Left ventricle myocardium inferior (tissue), 1 donor: ENCODE results near the gene CDK5. TPM values are rescaled to one million over a fixed set of nuclear protein-coding genes. Genes with fewer than 3 reads are reported as not detected.
"Not testable (repeated sequence)": the region's sequence is repeated elsewhere in the genome, so short reads cannot be mapped to it uniquely, and the experiment has no call there.

ENCODE experiments used
- DNase-seq: peaks from one replicate; pipeline ENCODE4 v3.0.0-alpha.2; 2020
- H3K27ac ChIP-seq: fragments of 200-600 bp; replicated peaks from 2 replicates; pipeline ENCODE4 v1.8.0; 2021
- H3K27me3 ChIP-seq: fragments of 200-600 bp; 2 replicates; pipeline ENCODE4 v1.8.0; 2021; ENCODE audit warnings: low read depth
- H3K36me3 ChIP-seq: fragments of 200-600 bp; 2 replicates; pipeline ENCODE4 v1.8.0; 2021
- H3K4me1 ChIP-seq: fragments of 200-600 bp; 2 replicates; pipeline ENCODE4 v1.8.0; 2021
- H3K4me3 ChIP-seq: fragments of 200-600 bp; 2 replicates; pipeline ENCODE4 v1.8.0; 2021; ENCODE audit warnings: mild to moderate bottlenecking, moderate library complexity
- H3K9me3 ChIP-seq: fragments of 200-600 bp; replicated peaks from 2 replicates; pipeline ENCODE4 v1.8.0; 2021
- CTCF ChIP-seq: fragments of 200-600 bp; IDR thresholded peaks from 2 replicates; pipeline ENCODE4 v1.8.0; 2021; ENCODE audit warnings: antibody characterized with exemption, mild to moderate bottlenecking, borderline replicate concordance
- intact Hi-C: fragments of 100-400 bp; cut with micrococcal nuclease; formaldehyde crosslinking; loops from one replicate; pipeline ENCODE4 v1.11.0; 2022
- total RNA-seq: library from RNA; stranded (reverse); fragmentation: NEBNext Ultra II Directional; extraction: Animal tissue kit (Norgen Biotek cat#: 25700); gene quantifications from one replicate; pipeline ENCODE4 v1.2.1, GENCODE V29; 2021
- donor health status: DM: no; HTN: yes; CAD: no; lungs with severe emphysema.

Gene CDK5
- total RNA-seq, 1 donor from 2014 or later: 9.6 TPM

DNA sequence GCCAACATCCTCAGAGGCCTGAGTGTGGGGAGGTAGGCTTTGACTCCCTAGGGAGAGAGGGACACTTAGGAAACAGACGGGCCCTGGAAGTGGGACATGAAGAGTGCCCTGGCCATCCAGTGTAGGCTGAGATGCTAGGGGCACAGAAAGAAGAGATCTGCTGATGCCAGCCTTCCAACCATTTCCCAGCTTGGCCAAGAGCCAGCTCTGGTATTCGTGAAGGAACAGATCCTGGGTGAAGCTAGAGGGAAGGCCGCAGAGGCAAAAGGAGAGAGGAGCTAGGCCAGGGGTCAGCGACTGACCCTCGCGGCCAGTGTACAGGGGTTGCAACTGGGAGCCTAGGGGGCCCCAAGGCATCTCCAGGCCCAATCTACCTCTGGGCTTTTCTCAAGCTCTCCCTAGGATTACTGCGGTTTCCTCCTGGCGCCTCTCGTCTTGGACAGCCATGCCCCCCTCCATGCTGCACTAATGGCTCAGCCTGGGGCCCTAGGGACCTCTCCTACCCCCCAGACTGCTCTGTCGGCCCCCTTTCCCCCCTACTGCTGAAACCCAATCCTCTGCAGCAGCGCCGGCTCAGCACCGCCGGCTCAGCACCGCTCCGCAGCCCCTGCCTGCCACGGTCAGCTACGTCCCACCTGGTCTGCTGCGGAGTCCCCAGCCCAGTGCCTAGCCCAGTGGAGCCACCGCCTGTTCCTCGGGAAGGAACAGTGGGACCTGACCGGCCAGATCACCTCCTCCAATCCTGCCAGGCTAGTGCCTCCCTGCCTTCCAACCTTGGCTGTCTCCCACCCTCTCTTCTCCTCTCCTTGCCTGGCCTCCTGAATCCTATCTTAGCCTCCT, 9.5 kb downstream of the CDK5 start, which contains the start of gene ASIC3:
Gene ASIC3, plus strand, starts transcription at position 556 of the 840 bp plus-strand sequence. CDS start 355 bp downstream, outside the sequence.
- Histone ChIP-seq H3K36me3 (peaks cover 15% of the 10 kb centered on the region), H3K4me3 (no peak within 1 kb of the TSS), H3K4me1 (peaks cover 10% of the 10 kb centered on the region), H3K27ac (no peak within 1 kb of the TSS), H3K9me3 (no peaks in the 10 kb centered on the region), H3K27me3 (peaks cover 8% of the 10 kb centered on the region)
- intact Hi-C loops: no loop called here
- DNase-seq: no peak
- no peak for TF ChIP-seq CTCF

DNA sequence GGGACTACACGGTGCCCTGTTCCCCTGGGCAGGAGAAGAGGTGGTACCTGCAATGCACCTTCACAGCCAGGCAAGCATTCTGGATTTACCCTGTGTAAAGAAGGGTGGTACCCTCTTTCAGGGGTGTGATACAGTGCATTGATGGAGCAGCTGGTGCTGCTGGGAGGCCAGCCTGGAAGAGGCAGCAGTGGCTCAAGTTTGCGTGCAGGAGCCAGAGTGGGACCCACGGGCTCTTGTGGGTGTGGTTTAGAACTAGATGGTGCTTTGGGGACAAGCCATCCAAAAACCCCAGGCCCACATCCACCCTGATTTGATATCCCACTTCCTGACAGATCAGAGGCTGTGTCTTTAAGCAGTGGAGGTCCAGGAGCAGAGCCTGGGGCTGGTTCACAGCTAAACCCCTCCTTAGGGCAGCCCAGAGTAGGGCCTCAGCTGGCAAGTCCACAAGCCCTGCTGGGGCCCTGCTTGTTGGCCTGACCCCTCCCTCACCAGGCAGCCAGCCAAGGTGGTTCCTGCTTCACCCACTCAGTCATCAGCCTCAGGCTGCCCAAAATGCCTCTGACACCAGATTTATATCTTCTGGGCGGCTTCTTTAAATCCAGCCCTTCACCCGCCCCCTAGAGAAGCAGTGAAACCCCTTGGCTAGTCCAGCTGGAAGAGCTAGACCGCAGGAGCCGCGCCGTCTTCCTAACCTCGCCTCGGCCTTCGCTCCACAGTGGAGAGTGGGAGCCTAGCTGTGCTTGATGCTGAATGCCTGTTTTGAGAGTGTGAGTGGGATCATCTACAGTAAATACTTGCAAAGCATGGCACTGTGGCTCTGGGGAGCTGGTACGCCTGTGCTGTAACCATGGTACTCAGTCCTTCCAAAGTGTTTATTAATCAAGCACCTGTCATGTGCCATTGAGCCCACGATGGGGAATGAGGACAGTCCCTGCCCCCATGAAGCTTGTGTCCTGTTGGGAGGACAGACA, 10.8 kb downstream of the CDK5 start:
- no peak overlapping the region for H3K4me3 ChIP-seq
- no peak overlapping the region for H3K27ac ChIP-seq
- no peaks in the 10 kb centered on the region for H3K9me3 ChIP-seq
- no peak for TF ChIP-seq CTCF
- intact Hi-C loops: no loop called here
- H3K4me1 ChIP-seq: peaks cover 10% of the 10 kb centered on the region
- H3K27me3 ChIP-seq: peaks cover 8% of the 10 kb centered on the region
- DNase-seq: no peak
- H3K36me3 ChIP-seq: peaks cover 23% of the 10 kb centered on the region

DNA sequence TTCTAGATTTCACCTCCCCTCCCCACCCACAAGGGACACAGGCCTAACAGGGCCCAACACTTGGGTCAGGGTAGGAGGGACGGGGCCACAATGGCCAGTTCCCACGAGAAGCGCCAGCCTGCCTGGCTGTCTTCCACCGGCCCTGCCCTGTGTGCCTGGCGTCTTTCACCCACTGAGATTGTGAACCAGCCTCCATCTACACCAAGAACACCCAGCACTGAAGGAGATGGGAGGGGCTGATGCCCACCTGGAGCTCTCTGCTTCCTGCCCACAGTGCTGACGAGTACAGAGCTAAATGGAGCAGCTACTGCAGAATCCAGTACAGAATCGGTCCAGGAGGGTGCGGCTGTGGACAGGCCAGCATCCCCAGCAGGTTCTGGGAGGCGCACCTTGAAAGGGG, 11.7 kb downstream of the CDK5 start:
- Histone ChIP-seq H3K36me3 (peaks cover 23% of the 10 kb centered on the region), H3K27ac (no peak overlapping the region), H3K27me3 (peaks cover 8% of the 10 kb centered on the region), H3K4me3 (no peak overlapping the region), H3K9me3 (no peaks in the 10 kb centered on the region), H3K4me1 (peaks cover 3% of the 10 kb centered on the region)
- TF ChIP-seq CTCF: no peak
- intact Hi-C loops: no loop called here
- DNase-seq: no peak

GRCh38 chr7:151045262-151045661, 12.4 kb downstream of the CDK5 start:
- no peaks in the 10 kb centered on the region for H3K9me3 ChIP-seq
- intact Hi-C loops: no loop called here
- H3K36me3 ChIP-seq: peaks cover 23% of the 10 kb centered on the region
- no peak for TF ChIP-seq CTCF
- DNase-seq: no peak
- no peak overlapping the region for H3K27ac ChIP-seq
- no peak overlapping the region for H3K4me3 ChIP-seq
- peaks cover under 1% of the 10 kb centered on the region for H3K27me3 ChIP-seq
- H3K4me1 ChIP-seq: peaks cover under 1% of the 10 kb centered on the region

DNA sequence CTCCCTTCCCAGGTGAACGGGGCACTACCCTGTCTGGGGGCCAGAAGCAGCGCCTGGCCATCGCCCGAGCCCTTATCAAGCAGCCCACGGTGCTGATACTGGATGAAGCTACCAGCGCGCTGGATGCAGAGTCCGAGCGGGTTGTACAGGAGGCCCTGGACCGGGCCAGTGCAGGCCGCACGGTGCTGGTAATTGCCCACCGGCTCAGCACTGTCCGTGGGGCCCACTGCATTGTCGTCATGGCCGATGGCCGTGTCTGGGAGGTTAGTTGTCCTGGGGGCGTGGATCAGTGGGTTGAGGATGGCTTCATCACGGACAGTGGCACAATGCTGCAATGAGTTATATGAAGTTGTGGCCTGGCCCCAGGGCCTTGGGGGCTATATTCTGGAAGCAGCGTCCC, 13.7 kb downstream of the CDK5 start:
- Histone ChIP-seq H3K4me1 (peaks cover 14% of the 10 kb centered on the region), H3K27ac (no peak overlapping the region), H3K36me3 (peaks cover 23% of the 10 kb centered on the region), H3K9me3 (no peaks in the 10 kb centered on the region), H3K4me3 (no peak overlapping the region), H3K27me3 (no peaks in the 10 kb centered on the region)
- TF ChIP-seq CTCF: no peak
- intact Hi-C loops: no loop called here
- no peak for DNase-seq

DNA sequence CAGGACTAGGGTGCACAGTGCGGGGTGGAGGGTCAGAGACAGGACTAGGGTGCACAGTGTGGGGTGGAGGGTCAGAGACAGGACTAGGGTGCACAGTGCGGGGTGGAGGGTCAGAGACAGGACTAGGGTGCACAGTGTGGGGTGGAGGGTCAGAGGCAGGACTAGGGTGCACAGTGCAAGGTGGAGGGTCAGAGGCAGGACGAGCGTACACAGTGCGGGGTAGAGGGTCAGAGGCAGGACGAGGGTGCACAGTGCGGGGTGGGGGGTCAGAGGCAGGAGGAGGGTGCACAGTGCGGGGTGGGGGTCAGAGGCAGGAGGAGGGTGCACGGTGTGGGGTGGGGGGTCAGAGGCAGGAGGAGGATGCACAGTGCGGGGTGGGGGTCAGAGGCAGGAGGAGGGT, 14.2 kb downstream of the CDK5 start:
- H3K4me1 ChIP-seq: peaks cover 19% of the 10 kb centered on the region
- H3K4me3 ChIP-seq, H3K27ac ChIP-seq, intact Hi-C loops, H3K27me3 ChIP-seq, DNase-seq, H3K9me3 ChIP-seq: not testable (repeated sequence)
- H3K36me3 ChIP-seq: peaks cover 23% of the 10 kb centered on the region
